ENCODE measurements around the gene TEX44.

TEX44 gene

DNA sequence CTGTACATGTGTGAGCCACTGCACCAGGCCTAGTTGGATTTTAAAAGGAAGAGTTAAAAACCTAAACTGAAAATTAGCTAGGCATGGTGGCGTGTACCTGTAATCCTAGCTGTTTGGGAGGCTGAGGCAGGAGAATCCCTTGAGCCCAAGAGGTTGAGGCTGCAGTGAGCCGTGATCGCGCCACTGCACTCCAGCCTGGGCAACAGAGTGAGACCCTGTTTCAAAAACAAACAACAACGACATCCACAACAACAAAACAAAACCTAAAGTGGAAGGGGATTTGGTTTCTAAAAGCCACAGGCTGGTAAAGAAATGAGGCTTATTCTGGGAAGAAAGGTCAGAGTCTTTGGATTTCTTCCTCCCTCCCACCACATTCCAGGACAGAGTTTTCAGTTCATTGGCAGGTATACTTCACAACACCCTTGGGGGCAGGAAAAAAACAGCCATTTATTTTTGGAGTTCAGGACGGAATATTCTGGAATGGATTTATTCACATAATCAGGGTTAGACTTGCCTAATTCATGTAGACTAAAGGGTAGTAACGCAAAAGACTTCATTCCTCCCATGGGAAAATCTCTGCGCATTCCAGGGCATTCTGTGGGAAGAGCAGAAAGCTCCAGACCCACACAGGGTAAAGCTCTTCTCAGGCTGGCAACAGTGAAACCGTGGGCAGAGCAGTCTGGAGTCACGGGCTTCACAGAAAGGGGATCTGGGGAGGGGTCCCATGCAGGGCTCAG lies 34.9 kb downstream of the TEX44 start:
- TF ChIP-seq, protein P1, sequence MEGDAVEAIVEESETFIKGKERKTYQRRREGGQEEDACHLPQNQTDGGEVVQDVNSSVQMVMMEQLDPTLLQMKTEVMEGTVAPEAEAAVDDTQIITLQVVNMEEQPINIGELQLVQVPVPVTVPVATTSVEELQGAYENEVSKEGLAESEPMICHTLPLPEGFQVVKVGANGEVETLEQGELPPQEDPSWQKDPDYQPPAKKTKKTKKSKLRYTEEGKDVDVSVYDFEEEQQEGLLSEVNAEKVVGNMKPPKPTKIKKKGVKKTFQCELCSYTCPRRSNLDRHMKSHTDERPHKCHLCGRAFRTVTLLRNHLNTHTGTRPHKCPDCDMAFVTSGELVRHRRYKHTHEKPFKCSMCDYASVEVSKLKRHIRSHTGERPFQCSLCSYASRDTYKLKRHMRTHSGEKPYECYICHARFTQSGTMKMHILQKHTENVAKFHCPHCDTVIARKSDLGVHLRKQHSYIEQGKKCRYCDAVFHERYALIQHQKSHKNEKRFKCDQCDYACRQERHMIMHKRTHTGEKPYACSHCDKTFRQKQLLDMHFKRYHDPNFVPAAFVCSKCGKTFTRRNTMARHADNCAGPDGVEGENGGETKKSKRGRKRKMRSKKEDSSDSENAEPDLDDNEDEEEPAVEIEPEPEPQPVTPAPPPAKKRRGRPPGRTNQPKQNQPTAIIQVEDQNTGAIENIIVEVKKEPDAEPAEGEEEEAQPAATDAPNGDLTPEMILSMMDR (conservative IDR thresholded peaks at IDR 0.05; ENCODE audit: low read depth, low read length) = no peak
- peak overlapping the region; percentile 17 for H3K4me3 ChIP-seq (ENCODE audit: low read depth, low read length)
- DNase-seq (ENCODE audit: low read depth) = peak; percentile 38

DNA sequence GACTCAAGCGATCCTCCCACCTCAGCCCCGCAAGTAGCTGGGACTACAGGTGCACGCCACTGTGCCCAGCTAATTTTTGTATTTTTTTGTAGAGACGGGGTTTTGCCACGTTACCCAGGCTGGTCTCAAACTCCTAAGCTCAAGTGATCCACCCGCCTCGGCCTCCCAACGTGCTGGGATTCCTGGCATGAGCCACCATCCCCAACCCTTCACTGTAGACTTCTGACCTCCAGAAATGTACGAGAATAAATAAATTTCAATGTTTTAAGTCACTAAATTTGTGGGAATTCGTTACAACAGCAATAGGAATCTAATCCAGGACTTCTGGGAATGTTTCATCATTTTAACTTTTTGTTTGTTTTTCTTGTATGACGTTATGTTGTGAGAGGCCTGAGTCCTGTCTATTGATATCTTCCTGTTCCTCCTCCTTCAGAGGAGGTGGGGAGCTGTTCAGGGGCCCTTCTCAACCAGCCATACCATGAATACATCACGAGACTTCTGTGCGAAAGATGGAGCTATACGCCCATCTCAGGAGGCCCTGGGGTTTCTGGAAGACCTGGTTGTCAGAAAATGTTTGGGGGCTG lies 40.0 kb downstream of the TEX44 start:
- TF ChIP-seq, protein P1 (conservative IDR thresholded peaks at IDR 0.05; ENCODE audit: low read depth, low read length) = no peak
- no peak overlapping the region for H3K4me3 ChIP-seq (ENCODE audit: low read depth, low read length)
- peak; percentile 83 for DNase-seq (ENCODE audit: low read depth)

DNA sequence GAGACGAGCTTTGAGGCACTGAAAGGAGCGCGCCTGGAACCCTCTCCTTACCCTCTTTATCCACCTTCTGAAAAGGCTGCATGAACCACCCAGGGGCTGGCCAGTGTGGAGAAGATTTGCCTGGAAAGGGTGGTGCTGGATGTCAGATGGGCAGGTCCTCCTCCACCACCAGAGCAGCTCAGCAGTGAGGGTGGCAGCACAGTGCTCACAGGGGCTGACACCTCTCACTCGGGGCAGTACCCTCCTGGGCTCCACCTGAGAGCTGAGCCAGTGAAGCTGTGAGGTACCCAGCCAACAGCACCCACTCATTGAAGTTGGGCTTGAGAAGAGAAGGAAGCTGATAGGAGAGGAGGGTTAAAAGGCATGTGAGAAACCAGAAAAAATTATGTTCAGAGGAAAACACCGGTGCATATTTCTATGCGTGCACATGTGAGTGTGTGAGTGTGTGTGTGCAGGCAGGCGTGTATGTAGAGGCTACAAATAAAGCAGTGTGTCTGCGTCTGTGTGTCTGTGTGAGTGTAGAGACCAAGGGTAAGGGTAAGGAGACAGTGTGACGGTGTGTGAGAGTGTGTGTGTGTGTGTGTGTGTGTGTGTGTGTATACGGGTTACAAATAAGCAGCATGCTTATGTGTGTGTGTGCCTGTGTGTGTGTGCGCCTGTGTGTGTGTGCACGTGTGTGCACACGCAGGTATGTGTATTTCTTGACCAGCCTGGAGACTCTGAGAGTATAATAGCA lies 40.7 kb downstream of the TEX44 start:
- TF ChIP-seq, protein P1 (conservative IDR thresholded peaks at IDR 0.05; ENCODE audit: low read depth, low read length) = no peak
- DNase-seq (ENCODE audit: low read depth) = peak; percentile 19
- H3K4me3 ChIP-seq (ENCODE audit: low read depth, low read length) = no peak overlapping the region

DNA sequence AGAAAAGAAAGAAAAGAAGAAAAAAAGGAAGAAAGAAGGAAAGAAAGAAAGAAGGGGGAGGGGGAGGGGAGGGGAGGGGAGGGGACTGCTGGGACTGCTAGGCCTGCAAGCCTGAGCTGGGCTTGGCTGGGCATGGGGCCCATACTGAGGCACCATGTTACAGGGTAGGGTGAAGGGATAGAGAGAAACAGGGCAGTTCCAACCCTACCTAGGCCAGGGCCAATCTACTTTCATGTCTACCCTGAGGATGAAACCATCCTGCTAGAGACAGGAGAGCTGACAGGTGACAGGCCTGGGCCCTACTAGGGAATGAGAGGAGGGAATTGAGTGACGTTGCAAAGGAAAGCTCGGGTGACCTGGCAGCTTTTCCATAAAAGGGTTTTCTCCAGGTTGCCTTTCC lies 41.7 kb downstream of the TEX44 start:
- DNase-seq (ENCODE audit: low read depth) = no peak
- no peak overlapping the region for H3K4me3 ChIP-seq (ENCODE audit: low read depth, low read length)
- TF ChIP-seq, protein P1 (conservative IDR thresholded peaks at IDR 0.05; ENCODE audit: low read depth, low read length) = no peak

DNA sequence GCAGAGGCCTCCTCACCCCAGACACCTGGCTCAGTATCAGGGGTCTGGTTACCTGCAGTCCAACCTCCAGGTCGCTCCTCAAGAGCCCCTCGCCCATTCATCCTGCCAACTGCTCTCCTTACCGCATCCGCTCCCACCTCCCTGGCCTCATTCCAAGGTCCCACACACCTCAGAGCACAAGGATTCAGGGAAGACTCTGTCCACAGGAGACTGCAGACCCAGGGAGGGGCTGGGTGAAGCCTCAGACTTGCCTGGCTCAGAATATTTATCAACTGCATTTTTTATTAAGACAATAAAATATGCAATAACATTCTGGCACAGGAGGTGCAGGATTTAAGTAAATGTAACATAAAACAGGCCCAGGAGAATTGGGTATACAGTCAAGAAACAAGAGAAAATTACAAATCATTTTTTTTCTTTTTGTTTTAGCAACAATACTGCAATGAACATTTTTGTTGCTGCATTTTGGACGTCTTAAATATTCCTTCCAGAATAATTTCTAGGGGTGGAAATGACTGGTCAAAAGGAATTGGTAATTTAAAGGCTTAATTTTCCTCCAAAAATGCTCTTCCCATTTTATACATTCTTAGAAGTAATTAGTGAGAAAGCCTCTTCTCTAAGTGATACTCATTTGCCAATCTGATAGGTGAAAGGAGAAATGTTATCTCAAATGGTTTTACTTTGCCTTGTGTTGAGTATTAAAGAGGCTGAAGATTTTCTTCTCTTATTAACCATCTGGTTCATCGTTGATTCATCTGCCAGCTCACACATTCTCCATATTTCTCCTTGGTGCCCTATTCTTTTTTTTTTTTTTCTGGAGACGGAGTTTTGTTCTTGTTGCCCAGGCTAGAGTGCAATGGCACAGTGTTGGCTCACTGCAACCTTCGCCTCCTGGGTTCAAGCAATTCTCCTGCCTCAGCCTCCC lies 42.5 kb downstream of the TEX44 start:
- TF ChIP-seq, protein P1 (conservative IDR thresholded peaks at IDR 0.05; ENCODE audit: low read depth, low read length) = no peak
- DNase-seq (ENCODE audit: low read depth) = no peak
- H3K4me3 ChIP-seq (ENCODE audit: low read depth, low read length) = no peak overlapping the region

DNA sequence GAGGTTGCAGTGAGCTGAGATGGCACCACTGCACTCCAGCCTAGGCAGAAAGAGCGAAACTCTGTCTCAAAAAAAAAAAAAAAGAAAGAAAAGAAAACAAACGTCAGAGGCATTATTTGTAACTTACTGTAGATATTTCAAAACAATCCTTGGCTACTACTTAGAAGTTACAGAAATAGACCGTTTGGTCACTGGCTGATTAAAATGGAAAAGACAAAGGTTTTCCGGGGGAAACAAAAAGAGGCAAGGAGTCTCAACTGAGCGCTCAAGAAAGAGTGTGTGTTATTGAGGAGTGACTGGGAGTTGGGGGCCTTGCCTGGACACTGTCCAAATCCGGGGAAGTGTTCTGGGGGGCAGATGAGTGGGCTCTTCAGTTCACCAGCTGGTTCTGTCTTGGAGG lies 47.6 kb downstream of the TEX44 start:
- TF ChIP-seq, protein P1 (conservative IDR thresholded peaks at IDR 0.05; ENCODE audit: low read depth, low read length) = no peak
- DNase-seq (ENCODE audit: low read depth) = no peak
- H3K4me3 ChIP-seq (ENCODE audit: low read depth, low read length) = no peak overlapping the region
